Measurements from ENCODE around the gene ACSL5.
"Not testable (repeated sequence)": the region's sequence is repeated elsewhere in the genome, so short reads cannot be mapped to it uniquely, and the experiment has no call there.

ACSL5 gene

DNA sequence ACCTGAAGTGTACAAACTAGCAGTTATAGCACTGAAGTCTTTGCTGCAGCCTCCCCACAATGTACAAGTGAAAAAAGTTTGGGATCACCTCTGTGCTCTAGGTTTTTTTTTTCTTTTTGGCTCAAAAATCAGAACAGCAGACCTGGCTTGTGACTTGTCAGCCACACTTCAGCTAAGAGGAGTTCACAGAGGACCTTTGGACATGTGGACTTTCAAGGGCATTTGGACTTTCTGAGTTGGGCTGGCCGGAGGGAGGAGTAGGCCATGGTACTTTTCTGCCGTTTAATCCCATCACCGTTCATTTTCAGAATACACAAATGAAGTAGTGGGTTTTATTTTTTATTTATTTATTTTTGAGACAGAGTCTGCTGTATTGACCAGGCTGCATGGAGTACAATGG lies 21.9 kb upstream of the ACSL5 start:
- no peak for DNase-seq

DNA sequence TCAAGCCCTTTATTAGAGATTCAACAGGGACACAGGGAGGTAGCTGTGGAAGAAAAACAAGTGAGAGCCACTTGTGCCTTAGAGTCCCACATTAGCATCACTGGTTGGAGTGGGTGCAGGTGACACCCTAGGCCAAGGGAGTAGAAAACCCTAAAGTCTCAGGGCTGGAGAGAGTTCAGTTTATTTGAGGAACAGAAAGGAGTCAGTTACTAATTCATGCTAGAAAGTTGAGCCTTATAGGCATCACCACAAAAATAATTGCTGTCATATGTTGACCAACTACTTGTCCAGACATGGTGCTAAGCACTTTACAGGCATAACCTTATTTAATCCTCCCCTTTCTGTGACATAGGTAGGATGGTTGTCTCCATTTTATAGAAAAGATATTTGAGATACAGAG lies 20.9 kb upstream of the ACSL5 start:
- DNase-seq, result no peak

DNA sequence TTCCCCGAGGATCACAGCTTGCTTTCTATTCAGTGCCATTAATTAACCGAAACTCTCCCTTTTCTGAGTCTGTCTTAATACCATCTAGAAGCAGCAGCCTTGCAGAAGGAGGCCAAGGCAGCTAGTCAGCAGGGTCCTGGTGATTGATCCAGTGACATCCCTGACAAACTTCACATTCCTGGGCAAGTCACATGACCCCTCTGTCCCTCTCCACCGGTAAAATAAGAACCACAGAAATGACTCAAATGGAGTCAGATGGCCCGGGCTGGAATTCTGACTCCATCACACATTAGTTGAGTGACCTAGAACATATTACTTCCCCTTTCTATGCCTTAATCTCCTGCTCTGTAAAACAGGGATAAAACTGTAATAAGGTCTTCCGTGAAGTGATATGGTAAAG lies 17.2 kb upstream of the ACSL5 start:
- no peak for DNase-seq

DNA sequence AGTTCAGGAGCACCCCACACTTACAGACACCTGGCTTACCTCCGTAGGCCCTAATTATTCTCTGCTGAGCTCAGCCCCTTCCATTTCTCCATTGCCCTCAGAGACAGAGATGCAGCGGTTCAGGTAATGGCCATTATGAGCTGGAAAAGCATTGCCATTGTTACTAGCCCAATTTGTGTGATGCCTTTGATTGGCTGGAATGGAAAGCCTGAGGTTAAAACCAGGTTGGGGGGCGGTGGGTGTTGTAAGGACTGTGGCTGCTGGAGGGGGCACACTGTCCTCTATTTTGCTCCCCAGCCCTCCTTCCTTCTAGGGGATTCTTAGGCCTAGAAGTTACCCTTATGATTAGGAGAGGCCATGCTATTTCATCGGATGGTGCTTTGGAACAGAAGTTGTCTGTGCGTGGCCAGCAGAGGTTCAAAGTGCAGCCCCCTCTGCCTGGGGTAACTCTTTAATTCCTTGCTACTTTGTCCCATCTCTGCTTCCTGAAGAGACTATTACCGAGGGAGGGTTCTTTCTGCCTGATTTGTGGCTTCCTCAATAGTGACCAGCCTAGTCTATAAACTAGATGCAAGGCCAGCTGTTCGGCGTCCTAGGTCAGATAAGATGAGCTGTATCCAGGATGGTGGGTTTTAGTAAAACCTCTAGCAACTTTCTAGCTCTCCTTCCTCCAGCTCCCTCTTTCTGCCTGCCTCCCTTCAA lies 14.2 kb upstream of the ACSL5 start:
- no peak for DNase-seq

DNA sequence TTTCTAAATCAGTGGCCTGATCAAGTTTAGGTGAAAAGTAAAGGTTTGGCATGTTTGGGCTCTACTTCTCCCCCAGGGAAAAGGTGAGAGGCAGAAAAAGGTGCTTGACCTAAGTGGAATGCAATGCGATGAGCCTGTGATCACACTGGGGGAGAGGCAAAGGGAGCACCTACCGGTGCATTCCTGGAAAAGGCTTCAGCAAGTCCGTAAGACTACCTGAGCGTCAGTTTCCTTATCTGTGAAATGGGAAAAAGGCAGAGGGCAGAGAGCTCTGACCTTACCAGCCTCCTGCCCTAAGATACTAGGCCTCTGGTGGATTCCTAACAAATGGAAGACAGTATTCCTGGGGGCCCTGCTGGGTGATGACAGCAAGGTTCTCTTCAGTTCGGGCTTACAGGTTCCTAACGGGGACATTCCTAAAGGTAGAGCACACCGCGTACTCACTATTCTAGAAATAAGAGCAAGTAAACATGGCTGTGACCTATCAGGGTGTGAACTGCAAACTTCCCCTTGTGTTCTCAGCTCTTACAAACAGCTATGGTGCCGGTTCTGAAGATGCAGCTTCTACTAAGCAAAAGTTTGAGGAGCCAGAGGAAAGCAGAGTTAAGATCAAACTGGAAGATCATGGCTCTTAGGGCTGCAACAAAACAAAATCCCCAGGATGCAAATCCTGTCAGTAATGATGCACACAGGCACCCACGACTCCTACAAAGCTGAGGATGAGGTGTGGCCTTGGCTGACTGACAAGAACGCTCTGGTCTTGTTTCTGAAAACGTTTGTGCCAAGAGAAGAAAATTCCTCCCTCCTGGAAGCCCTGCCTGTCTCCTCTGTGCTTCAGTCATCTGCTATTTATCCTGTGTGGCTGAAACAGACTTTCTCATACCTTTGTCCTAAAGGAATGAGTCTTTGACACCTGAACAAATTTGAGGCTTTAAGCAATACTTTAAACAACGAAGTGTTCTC lies 13.3 kb upstream of the ACSL5 start:
- DNase-seq, result peak in 1 of 2 experiments; percentile 4

DNA sequence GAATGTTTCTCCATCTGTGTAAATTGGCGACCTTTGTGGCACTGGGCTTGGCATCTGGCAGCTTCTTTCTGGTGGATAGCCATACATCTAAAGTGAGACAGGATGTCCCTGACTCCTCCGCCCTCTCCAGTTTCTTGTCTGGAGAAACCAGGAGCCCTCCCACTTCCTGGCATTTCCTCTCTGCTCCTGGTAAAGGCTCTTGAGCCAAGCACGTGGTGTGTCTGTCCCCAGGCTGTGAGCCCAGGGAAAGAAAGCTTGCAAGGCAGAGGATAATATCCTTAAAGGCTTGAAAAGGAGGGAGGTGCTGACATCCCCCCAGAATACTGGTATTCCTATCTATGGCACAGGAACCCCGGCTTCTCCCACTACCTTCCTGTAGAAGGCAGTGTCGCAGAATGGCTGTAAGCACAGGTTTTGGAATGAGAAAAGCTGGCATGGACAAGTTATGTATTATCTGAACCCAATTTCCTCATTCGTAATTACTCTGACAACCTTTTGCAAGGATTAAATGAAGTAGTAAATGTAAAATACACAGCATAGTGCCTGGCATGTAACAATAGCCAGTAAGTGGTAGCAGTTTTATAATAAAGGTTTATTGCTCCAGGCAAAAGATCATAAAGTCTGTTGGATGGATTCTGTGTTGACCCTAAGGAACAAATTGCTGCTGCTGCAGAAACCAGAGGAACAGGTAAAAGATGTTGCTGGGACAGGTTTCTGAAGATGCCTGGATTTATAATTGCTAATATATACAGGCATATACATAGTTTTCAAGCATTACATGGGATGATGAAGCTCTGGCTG lies 11.8 kb upstream of the ACSL5 start:
- peak in 1 of 2 experiments; percentile 31 for DNase-seq

GRCh38 chr10:112362833-112363232 lies 11.1 kb upstream of the ACSL5 start:
- no peak for DNase-seq

DNA sequence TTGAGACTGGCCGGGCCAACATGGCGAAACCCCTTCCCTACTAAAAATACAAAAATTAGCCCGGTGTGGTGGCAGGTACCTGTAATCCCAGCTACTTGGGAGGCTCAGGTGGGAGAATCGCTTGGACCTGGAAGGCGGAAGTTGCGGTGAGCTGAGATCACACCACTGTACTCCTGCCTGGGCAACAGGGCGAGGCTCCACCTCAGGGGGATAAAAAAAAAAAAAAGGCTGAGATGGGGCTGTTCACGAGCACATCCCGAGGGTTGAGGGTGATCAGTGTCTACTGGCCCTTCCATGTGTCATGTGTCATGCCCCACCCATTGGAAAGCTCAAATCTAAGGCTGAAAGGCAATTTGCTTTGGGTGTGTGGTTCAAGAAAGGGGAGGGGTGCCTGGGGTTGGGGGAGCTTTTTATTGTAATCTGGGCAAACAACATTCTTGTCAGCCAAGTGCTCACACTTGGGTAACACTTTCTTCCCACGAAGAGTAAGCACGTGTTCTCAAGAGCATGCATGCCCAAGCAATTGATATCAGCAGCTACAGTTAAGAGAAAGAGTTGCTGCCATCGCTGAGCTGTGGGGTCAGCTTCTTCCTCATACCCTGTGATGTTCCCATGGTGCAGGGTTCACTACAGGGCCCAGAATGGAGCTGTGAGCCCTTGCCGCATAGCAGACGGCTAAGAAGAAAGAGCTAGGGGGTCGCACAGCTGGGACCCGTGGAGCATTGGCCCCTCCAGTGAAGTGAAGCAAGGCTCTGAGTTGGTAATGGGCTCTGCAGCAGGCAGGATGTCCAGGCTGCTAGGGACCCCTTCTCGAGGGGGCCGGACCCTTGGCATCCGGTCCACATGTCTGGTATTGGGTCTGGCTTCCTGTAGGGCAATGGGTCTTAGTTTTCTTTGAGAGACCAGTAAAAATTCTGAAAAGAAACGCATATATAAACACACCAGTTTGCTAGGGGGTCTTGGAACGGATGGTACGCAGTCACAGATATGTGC lies 9.9 kb upstream of the ACSL5 start:
- no peak for DNase-seq

- DNase-seq, result no peak
Observed at GRCh38 chr10:112365014-112365432, 8.9 kb upstream of the ACSL5 start.

DNA sequence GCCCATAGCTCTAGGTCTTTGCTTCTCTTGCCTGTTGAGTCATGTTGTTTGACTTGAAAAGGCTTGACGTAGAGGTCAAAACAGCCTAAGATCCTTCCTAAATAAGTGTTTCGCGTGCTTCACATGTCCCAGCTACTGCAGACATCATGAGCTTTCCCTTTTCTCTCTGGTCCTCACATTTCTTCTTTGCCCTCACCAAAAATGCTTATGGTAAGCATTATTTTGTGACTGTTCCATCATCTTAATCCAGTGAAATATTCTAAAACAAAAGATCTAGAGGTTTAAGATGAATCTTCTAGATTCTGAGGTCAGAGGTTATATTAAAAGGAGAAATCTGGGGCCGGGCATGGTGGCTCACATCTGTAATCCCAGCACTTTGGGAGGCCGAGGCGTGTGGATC lies 8.5 kb upstream of the ACSL5 start:
- no peak for DNase-seq

- DNase-seq, result no peak
Observed at GRCh38 chr10:112366992-112367391, 6.9 kb upstream of the ACSL5 start.

DNA sequence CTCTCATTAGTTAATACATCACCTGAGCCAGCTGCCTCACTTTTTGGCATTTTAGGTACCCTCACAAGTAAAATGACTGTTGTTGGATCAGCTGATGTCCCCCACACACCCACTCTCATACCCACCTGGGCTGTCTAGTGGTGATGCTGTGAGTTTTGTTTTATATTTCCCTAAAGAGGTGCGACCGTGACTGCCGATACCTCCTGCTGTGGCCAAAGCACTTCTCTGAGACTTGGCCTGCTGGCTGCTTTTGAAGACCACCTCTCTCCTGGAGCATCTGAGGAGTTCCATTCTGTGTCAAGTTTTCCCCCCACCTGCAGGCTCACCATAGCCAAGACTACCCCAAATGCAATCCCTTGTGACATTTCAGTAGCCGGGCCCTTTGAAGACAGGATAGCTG lies 6.4 kb upstream of the ACSL5 start:
- DNase-seq, result no peak

- DNase-seq, result no peak
Observed at GRCh38 chr10:112369495-112370423, 4.2 kb upstream of the ACSL5 start.

DNA sequence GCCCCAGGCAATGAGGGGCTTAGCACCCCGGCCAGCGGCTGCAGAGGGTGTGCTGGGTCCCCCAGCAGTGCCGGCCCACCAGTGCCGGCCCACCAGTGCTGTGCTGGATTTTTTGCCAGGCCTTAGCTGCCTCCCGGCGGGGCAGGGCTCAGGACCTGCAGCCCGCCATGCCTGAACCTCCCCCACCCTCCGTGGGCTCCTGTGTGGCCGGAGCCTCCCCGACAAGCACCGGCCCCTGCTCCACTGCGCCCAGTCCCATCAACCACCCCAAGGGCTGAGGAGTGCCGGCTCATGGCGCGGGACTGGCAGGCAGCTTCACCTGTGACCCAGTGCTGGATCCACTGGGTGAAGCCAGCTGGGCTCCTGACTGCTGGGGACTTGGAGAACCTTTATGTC lies 3.5 kb upstream of the ACSL5 start:
- no peak for DNase-seq

DNA sequence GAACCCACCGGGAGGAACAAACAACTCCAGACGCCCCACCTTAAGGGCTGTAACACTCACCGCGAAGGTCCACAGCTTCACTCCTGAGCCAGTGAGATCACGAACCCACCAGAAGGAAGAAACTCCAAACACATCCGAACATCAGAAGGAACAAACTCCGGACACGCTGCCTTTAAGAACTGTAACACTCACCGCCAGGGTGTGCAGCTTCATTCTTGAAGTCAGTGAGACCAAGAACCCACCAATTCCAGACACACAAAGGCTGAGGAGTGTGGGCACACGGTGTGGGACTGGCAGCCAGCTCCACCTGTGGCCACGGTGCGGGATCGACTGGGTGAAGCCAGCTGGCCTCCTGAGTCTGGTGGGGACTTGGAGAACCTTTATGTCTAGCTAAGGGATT lies 2.6 kb upstream of the ACSL5 start:
- not testable (repeated sequence) for DNase-seq

DNA sequence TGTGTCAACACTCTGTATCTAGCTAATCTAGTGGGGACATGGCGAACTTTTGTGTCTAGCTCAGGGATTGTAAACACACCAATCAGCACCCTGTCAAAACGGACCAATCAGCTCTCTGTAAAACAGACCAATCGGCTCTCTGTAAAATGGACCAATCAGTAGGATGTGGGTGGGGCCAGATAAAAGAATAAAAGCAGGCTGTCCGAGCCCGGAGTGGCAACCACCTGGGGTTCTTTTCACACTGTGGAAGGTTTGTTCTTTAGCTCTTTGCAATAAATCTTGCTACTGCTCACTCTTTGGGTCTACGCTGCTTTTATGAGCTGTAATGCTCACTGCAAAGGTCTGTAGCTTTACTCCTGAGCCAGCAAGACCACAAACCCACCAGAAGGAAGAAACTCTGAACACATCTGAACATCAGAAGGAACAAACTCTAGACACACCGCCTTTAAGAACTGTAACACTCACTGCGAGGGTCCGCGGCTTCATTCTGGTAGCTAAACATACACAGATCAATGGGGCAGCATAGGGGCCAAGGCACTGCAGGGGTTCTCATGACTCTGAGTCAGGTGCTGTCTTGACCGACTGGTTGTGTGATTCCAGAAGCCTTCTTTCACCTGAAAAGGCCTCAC lies 1.6 kb upstream of the ACSL5 start:
- DNase-seq, result not testable (repeated sequence)

DNA sequence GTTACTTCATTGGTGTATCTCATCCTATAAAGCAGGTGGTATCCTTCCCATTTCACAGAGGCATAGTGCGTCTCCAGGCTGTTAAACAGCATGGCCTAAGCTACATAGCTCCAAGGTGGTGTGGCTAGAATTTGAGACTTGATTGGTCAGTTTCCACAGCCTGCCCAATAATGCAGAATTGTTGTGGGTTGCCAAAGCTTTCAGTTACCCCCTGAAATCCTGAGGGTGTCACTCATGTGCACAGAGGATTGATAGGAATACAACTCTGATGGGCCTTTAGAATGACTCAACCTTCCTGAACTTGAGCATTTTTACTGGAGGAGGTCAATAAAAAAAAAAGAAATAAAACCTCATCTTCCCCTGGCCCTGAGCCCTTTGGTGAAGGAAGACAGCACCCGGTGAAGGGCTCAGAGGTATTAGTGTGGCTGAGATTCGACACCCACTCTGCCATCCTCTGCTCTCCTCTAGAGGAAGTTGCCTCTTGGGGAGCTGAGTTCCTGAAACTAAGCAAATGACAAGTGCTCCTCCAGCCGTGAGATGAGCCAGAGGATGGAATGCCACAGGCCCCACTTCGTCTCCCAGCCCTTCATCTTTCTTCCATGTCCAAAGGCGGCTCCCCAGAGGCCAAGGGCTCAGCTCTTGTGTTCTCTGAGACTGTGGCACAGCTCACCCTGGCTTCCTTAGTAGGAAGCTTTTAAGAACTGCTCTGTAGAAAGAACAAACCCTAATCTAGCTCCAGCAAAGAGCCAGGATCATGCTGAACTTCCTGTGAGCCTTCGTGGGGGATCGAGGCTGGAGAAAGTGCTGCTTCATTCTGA lies 1.0 kb downstream of the ACSL5 start:
- DNase-seq, result no peak

DNA sequence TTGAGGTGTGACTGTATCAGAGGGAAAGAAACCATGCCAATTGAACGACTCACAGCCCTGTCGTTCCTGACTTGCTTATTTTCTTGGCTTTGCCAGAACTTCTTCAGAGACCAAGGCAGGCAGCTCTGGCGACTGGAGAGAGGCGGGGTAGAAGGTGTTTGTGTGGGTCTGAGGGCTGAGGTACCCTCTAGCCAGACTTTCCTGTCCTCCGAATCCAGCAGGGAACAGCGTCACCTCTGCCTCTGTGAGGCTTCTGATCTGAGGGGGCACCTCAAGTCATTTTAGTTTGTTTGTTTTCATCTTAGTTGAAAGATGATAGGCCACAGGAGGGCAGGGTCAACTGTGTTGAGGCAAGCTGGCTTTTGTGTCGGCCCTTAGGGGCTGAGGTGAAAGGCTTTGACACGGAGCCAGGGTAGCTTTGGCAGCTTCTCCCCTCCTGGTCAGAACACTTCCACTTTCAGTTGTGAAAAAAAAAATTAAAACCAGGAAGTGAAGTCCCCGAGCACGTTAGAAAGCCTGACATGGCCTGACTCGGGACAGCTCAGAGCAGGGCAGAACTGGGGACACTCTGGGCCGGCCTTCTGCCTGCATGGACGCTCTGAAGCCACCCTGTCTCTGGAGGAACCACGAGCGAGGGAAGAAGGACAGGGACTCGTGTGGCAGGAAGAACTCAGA lies 1.9 kb downstream of the ACSL5 start:
- DNase-seq, result no peak

GRCh38 chr10:112376396-112376790 lies 2.5 kb downstream of the ACSL5 start:
- no peak for DNase-seq

All from NCI-H446 (cell line).